Activated naive CD4-positive, alpha-beta T cell (primary cell): ENCODE measurements around the gene JAK1.

Experiments
- DNase-seq, 4 experiments: peaks; one replicate each; lab custom pipeline; 2025; lab: John Stamatoyannopoulos, UW

The JAK1 gene

GRCh38 chr1:64892576-64893573 lies 73.5 kb downstream of the JAK1 start:
- DNase-seq = no peak

GRCh38 chr1:64891448-64891825 lies 74.9 kb downstream of the JAK1 start:
- no peak for DNase-seq

GRCh38 chr1:64890699-64891447 lies 75.5 kb downstream of the JAK1 start:
- no peak for DNase-seq

- DNase-seq = no peak
These were observed 78.6 kb downstream of the JAK1 start for GRCh38 chr1:64887689-64888217.

- no peak for DNase-seq
These were observed 79.5 kb downstream of the JAK1 start for GRCh38 chr1:64886877-64887276.

GRCh38 chr1:64885648-64886047 lies 80.7 kb downstream of the JAK1 start:
- no peak for DNase-seq

- no peak for DNase-seq
These were observed 81.9 kb downstream of the JAK1 start for GRCh38 chr1:64884261-64885040.

- no peak for DNase-seq
These were observed 83.6 kb downstream of the JAK1 start for GRCh38 chr1:64882574-64883255.

GRCh38 chr1:64881281-64881680 lies 85.1 kb downstream of the JAK1 start:
- no peak for DNase-seq

GRCh38 chr1:64880449-64880848 lies 85.9 kb downstream of the JAK1 start:
- no peak for DNase-seq

- DNase-seq = no peak
These were observed 87.3 kb downstream of the JAK1 start for GRCh38 chr1:64878931-64879611.

- DNase-seq = no peak
These were observed 88.3 kb downstream of the JAK1 start for GRCh38 chr1:64878090-64878489.

- DNase-seq = no peak
These were observed 88.8 kb downstream of the JAK1 start for GRCh38 chr1:64877598-64877997.

- DNase-seq = no peak
These were observed 89.2 kb downstream of the JAK1 start for GRCh38 chr1:64877151-64877550.

GRCh38 chr1:64875606-64876005 lies 90.7 kb downstream of the JAK1 start:
- no peak for DNase-seq

- DNase-seq = no peak
These were observed 91.2 kb downstream of the JAK1 start for GRCh38 chr1:64875101-64875500.

GRCh38 chr1:64874666-64875065 lies 91.7 kb downstream of the JAK1 start:
- DNase-seq = no peak

- no peak for DNase-seq
These were observed 92.8 kb downstream of the JAK1 start for GRCh38 chr1:64873576-64873975.

- DNase-seq = no peak
These were observed 94.3 kb downstream of the JAK1 start for GRCh38 chr1:64872067-64872466.

GRCh38 chr1:64871256-64871655 lies 95.1 kb downstream of the JAK1 start:
- DNase-seq = no peak

GRCh38 chr1:64867266-64867665 lies 99.1 kb downstream of the JAK1 start:
- DNase-seq = no peak
